Hippocampal formation (tissue), 2 donors: ENCODE measurements around the gene BRME1.
A peak's percentile ranks its signal among the peaks of the same experiment; 100 is the strongest.

ENCODE experiments used
- DNase-seq, 2 donors: peaks; one replicate each; lab custom pipeline; 2025; lab: John Stamatoyannopoulos, UW

Gene BRME1

GRCh38 chr19:13905634-13906520, at the start of gene BRME1, which contains the start of gene CC2D1A:
BRME1 (minus strand) TSS chr19:13906117; CDS start chr19:13904892, 1,225 bp downstream.
CC2D1A (plus strand) TSS chr19:13906201; CDS start chr19:13906442, 241 bp downstream.
- DNase-seq: peak; percentile 80 to 89

- DNase-seq: no peak
These were observed 48.3 kb upstream of the BRME1 start for GRCh38 chr19:13954185-13954584.

- DNase-seq: no peak
These were observed 47.1 kb upstream of the BRME1 start for GRCh38 chr19:13952931-13953531.

GRCh38 chr19:13952154-13952930, 46.4 kb upstream of the BRME1 start, which contains the start of gene DCAF15:
DCAF15 (plus strand) TSS chr19:13952509; CDS start chr19:13952513, 4 bp downstream.
- peak; percentile 99 for DNase-seq

- DNase-seq: no peak
These were observed 45.9 kb upstream of the BRME1 start for GRCh38 chr19:13951799-13952153.

- no peak for DNase-seq
These were observed 45.1 kb upstream of the BRME1 start for GRCh38 chr19:13951043-13951442.

GRCh38 chr19:13946414-13946813, 40.5 kb upstream of the BRME1 start:
- no peak for DNase-seq

GRCh38 chr19:13942023-13942684, 36.2 kb upstream of the BRME1 start:
- DNase-seq: no peak

- DNase-seq: no peak
These were observed 32.6 kb upstream of the BRME1 start, which contains the start of gene PODNL1 for GRCh38 chr19:13938301-13939064. PODNL1 (minus strand) TSS chr19:13938417; CDS start chr19:13938181, 236 bp downstream.

- DNase-seq: no peak
These were observed 31.8 kb upstream of the BRME1 start for GRCh38 chr19:13937479-13938300.

- no peak for DNase-seq
These were observed 30.0 kb upstream of the BRME1 start for GRCh38 chr19:13935765-13936510.

GRCh38 chr19:13934785-13935109, 28.8 kb upstream of the BRME1 start:
- DNase-seq: no peak

- DNase-seq: no peak
These were observed 27.0 kb upstream of the BRME1 start for GRCh38 chr19:13932911-13933393.

GRCh38 chr19:13932149-13932637, 26.3 kb upstream of the BRME1 start:
- no peak for DNase-seq

- DNase-seq: no peak
These were observed 25.7 kb upstream of the BRME1 start for GRCh38 chr19:13931391-13932148.

GRCh38 chr19:13930402-13930801, 24.5 kb upstream of the BRME1 start:
- no peak for DNase-seq

GRCh38 chr19:13929956-13930355, 24.0 kb upstream of the BRME1 start:
- DNase-seq: no peak

GRCh38 chr19:13929340-13929739, 23.4 kb upstream of the BRME1 start:
- DNase-seq: no peak
